ENCODE data around the gene AK4. TPM values are rescaled to one million over a fixed set of nuclear protein-coding genes. Genes with fewer than 3 reads are reported as not detected.

The AK4 gene
- total RNA-seq, 2 experiments from 2014 or later, result 79.5 to 81.3 TPM

GRCh38 chr1:65175171-65176055, 27.4 kb downstream of the AK4 start:
- POLR2A ChIA-PET, result no interaction called here
- Mint-ChIP-seq H3K36me3 (peaks cover 17% of the 10 kb centered on the region), H3K9me3 (no peaks in the 10 kb centered on the region), H3K4me1 (peaks cover 25% of the 10 kb centered on the region), H3K27me3 (no peaks in the 10 kb centered on the region), H3K4me3 (no peak overlapping the region), H3K27ac (no peak overlapping the region)
- ATAC-seq (ENCODE audit: low read depth) (no peak), DNase-seq (no peak)

- DNase-seq (no peak), ATAC-seq (ENCODE audit: low read depth) (no peak)
- POLR2A ChIA-PET, result no interaction called here
- H3K27me3 Mint-ChIP-seq, result no peaks in the 10 kb centered on the region
- H3K4me3 Mint-ChIP-seq, result no peak overlapping the region
- peaks cover 24% of the 10 kb centered on the region for H3K4me1 Mint-ChIP-seq
- H3K9me3 Mint-ChIP-seq, result no peaks in the 10 kb centered on the region
- H3K36me3 Mint-ChIP-seq, result peaks cover 17% of the 10 kb centered on the region
- H3K27ac Mint-ChIP-seq, result no peak overlapping the region
Observed at GRCh38 chr1:65176056-65176450, 28.1 kb downstream of the AK4 start.

- H3K4me3 Mint-ChIP-seq, result no peak overlapping the region
- H3K36me3 Mint-ChIP-seq, result peaks cover 17% of the 10 kb centered on the region
Observed at GRCh38 chr1:65176591-65176990, 28.6 kb downstream of the AK4 start.

GRCh38 chr1:65177457-65177856, 29.5 kb downstream of the AK4 start:
- H3K9me3 Mint-ChIP-seq, result no peaks in the 10 kb centered on the region
- H3K4me3 Mint-ChIP-seq, result no peak overlapping the region
- H3K27me3 Mint-ChIP-seq, result no peaks in the 10 kb centered on the region
- peaks cover 28% of the 10 kb centered on the region for H3K4me1 Mint-ChIP-seq
- H3K36me3 Mint-ChIP-seq, result peaks cover 20% of the 10 kb centered on the region
- H3K27ac Mint-ChIP-seq, result no peak overlapping the region
- POLR2A ChIA-PET, result no interaction called here
- DNase-seq (no peak), ATAC-seq (ENCODE audit: low read depth) (no peak)

More at GRCh38 chr1:65176591-65176990, 28.6 kb downstream of the AK4 start:
- POLR2A ChIA-PET, result no interaction called here
- Mint-ChIP-seq H3K27me3 (no peaks in the 10 kb centered on the region), H3K27ac (no peak overlapping the region), H3K4me1 (peaks cover 24% of the 10 kb centered on the region), H3K9me3 (no peaks in the 10 kb centered on the region)
- ATAC-seq (ENCODE audit: low read depth) (no peak), DNase-seq (no peak)

GRCh38 chr1:65178235-65178634, 30.2 kb downstream of the AK4 start:
- POLR2A ChIA-PET, result no interaction called here
- DNase-seq, result no peak
- no peak for ATAC-seq (ENCODE audit: low read depth)
- Mint-ChIP-seq H3K9me3 (no peaks in the 10 kb centered on the region), H3K36me3 (peaks cover 20% of the 10 kb centered on the region), H3K4me3 (no peak overlapping the region), H3K27ac (no peak overlapping the region), H3K27me3 (no peaks in the 10 kb centered on the region), H3K4me1 (peaks cover 28% of the 10 kb centered on the region)

GRCh38 chr1:65179148-65179547, 31.1 kb downstream of the AK4 start:
- Mint-ChIP-seq H3K27ac (no peak overlapping the region), H3K4me1 (peaks cover 22% of the 10 kb centered on the region), H3K4me3 (no peak overlapping the region), H3K27me3 (no peaks in the 10 kb centered on the region), H3K9me3 (no peaks in the 10 kb centered on the region), H3K36me3 (peaks cover 17% of the 10 kb centered on the region)
- ATAC-seq (ENCODE audit: low read depth) (no peak), DNase-seq (no peak)
- POLR2A ChIA-PET, result no interaction called here

- H3K4me3 Mint-ChIP-seq, result no peak overlapping the region
- POLR2A ChIA-PET, result no interaction called here
Observed at GRCh38 chr1:65180977-65181376, 33.0 kb downstream of the AK4 start.

GRCh38 chr1:65182658-65183268, 34.8 kb downstream of the AK4 start:
- POLR2A ChIA-PET, result no interaction called here
- DNase-seq, result no peak
- Mint-ChIP-seq H3K4me1 (peaks cover 17% of the 10 kb centered on the region), H3K4me3 (no peak overlapping the region), H3K9me3 (no peaks in the 10 kb centered on the region), H3K36me3 (peaks cover 17% of the 10 kb centered on the region), H3K27me3 (no peaks in the 10 kb centered on the region), H3K27ac (no peak overlapping the region)
- ATAC-seq (ENCODE audit: low read depth), result no peak

More at GRCh38 chr1:65180977-65181376, 33.0 kb downstream of the AK4 start:
- no peaks in the 10 kb centered on the region for H3K9me3 Mint-ChIP-seq
- no peak overlapping the region for H3K27ac Mint-ChIP-seq
- DNase-seq, result no peak
- no peak for ATAC-seq (ENCODE audit: low read depth)
- H3K36me3 Mint-ChIP-seq, result peaks cover 18% of the 10 kb centered on the region
- H3K27me3 Mint-ChIP-seq, result no peaks in the 10 kb centered on the region
- H3K4me1 Mint-ChIP-seq, result peaks cover 19% of the 10 kb centered on the region

- Mint-ChIP-seq H3K27ac (no peak overlapping the region), H3K36me3 (peaks cover 47% of the 10 kb centered on the region), H3K27me3 (no peaks in the 10 kb centered on the region), H3K4me3 (no peak overlapping the region), H3K9me3 (no peaks in the 10 kb centered on the region), H3K4me1 (peaks cover 7% of the 10 kb centered on the region)
- POLR2A ChIA-PET, result no interaction called here
- ATAC-seq (ENCODE audit: low read depth) (no peak), DNase-seq (no peak)
Observed at GRCh38 chr1:65189576-65190115, 41.6 kb downstream of the AK4 start.

GRCh38 chr1:65190229-65190628, 42.2 kb downstream of the AK4 start:
- peaks cover 41% of the 10 kb centered on the region for H3K36me3 Mint-ChIP-seq
- H3K27me3 Mint-ChIP-seq, result no peaks in the 10 kb centered on the region
- DNase-seq (no peak), ATAC-seq (ENCODE audit: low read depth) (no peak)
- H3K27ac Mint-ChIP-seq, result no peak overlapping the region
- H3K4me3 Mint-ChIP-seq, result no peak overlapping the region
- H3K4me1 Mint-ChIP-seq, result peaks cover 6% of the 10 kb centered on the region
- POLR2A ChIA-PET, result no interaction called here
- H3K9me3 Mint-ChIP-seq, result no peaks in the 10 kb centered on the region

GRCh38 chr1:65193129-65193695, 45.2 kb downstream of the AK4 start:
- no peak for DNase-seq
- no peak overlapping the region for H3K27ac Mint-ChIP-seq
- peaks cover 19% of the 10 kb centered on the region for H3K4me1 Mint-ChIP-seq
- H3K9me3 Mint-ChIP-seq, result no peaks in the 10 kb centered on the region
- no peak overlapping the region for H3K4me3 Mint-ChIP-seq
- H3K27me3 Mint-ChIP-seq, result no peaks in the 10 kb centered on the region
- peaks cover 56% of the 10 kb centered on the region for H3K36me3 Mint-ChIP-seq
- ATAC-seq (ENCODE audit: low read depth), result no peak
- POLR2A ChIA-PET, result no interaction called here

GRCh38 chr1:65195495-65196417, 47.8 kb downstream of the AK4 start:
- peaks cover 54% of the 10 kb centered on the region for H3K36me3 Mint-ChIP-seq
- DNase-seq (no peak), ATAC-seq (ENCODE audit: low read depth) (no peak)
- H3K4me3 Mint-ChIP-seq, result no peak overlapping the region
- peaks cover 13% of the 10 kb centered on the region for H3K4me1 Mint-ChIP-seq
- no peaks in the 10 kb centered on the region for H3K27me3 Mint-ChIP-seq
- peak overlapping the region; percentile 57 for H3K27ac Mint-ChIP-seq
- POLR2A ChIA-PET, result no interaction called here
- H3K9me3 Mint-ChIP-seq, result no peaks in the 10 kb centered on the region

- POLR2A ChIA-PET, result no interaction called here
- Mint-ChIP-seq H3K4me1 (peaks cover 15% of the 10 kb centered on the region), H3K36me3 (peaks cover 52% of the 10 kb centered on the region), H3K9me3 (no peaks in the 10 kb centered on the region), H3K27me3 (no peaks in the 10 kb centered on the region), H3K4me3 (no peak overlapping the region), H3K27ac (no peak overlapping the region)
- ATAC-seq (ENCODE audit: low read depth) (no peak), DNase-seq (no peak)
Observed at GRCh38 chr1:65196926-65197325, 48.9 kb downstream of the AK4 start.

All from activated naive CD8-positive, alpha-beta T cell treated with anti-CD3 and anti-CD28 coated beads, Interleukin-2, amount 10 ng/mL, durations not matched to agents 7 days and 5 days (primary cell).